ENCODE data around the gene HIPK2. TPM values are rescaled to one million over a fixed set of nuclear protein-coding genes. Genes with fewer than 3 reads are reported as not detected.

HIPK2 gene
- total RNA-seq, 1 donor from 2014 or later = 61.5 TPM

GRCh38 chr7:139811066-139811465 is 33.3 kb upstream of the HIPK2 start:
- peaks cover 5% of the 10 kb centered on the region for H3K4me1 Mint-ChIP-seq
- peaks cover 7% of the 10 kb centered on the region for H3K9me3 Mint-ChIP-seq

GRCh38 chr7:139808846-139809442 is 31.1 kb upstream of the HIPK2 start:
- Mint-ChIP-seq H3K4me3 (no peak overlapping the region), H3K27me3 (ENCODE audit: low read depth) (no peaks in the 10 kb centered on the region), H3K4me1 (peaks cover 5% of the 10 kb centered on the region), H3K9me3 (peaks cover 7% of the 10 kb centered on the region), H3K36me3 (ENCODE audit: low read depth) (peaks cover 12% of the 10 kb centered on the region), H3K27ac (ENCODE audit: unreplicated experiment) (no peak overlapping the region)
- TF ChIP-seq CTCF (conservative IDR thresholded peaks at IDR 0.05) = no peak
- DNase-seq (ENCODE audit: low read depth, low spot score) = no peak

More at GRCh38 chr7:139811066-139811465, 33.3 kb upstream of the HIPK2 start:
- no peak for TF ChIP-seq CTCF (conservative IDR thresholded peaks at IDR 0.05)
- H3K36me3 Mint-ChIP-seq (ENCODE audit: low read depth) = peaks cover 4% of the 10 kb centered on the region
- no peaks in the 10 kb centered on the region for H3K27me3 Mint-ChIP-seq (ENCODE audit: low read depth)
- DNase-seq (ENCODE audit: low read depth, low spot score) = no peak
- no peak overlapping the region for H3K27ac Mint-ChIP-seq (ENCODE audit: unreplicated experiment)
- H3K4me3 Mint-ChIP-seq = no peak overlapping the region

GRCh38 chr7:139808427-139808826 is 30.6 kb upstream of the HIPK2 start:
- no peak overlapping the region for H3K4me3 Mint-ChIP-seq
- peaks cover 7% of the 10 kb centered on the region for H3K9me3 Mint-ChIP-seq
- no peak overlapping the region for H3K27ac Mint-ChIP-seq (ENCODE audit: unreplicated experiment)
- no peak for TF ChIP-seq CTCF (conservative IDR thresholded peaks at IDR 0.05)
- DNase-seq (ENCODE audit: low read depth, low spot score) = no peak
- H3K27me3 Mint-ChIP-seq (ENCODE audit: low read depth) = no peaks in the 10 kb centered on the region
- peaks cover 12% of the 10 kb centered on the region for H3K36me3 Mint-ChIP-seq (ENCODE audit: low read depth)
- peaks cover 5% of the 10 kb centered on the region for H3K4me1 Mint-ChIP-seq

GRCh38 chr7:139807009-139807408 is 29.2 kb upstream of the HIPK2 start:
- no peak for DNase-seq (ENCODE audit: low read depth, low spot score)
- H3K4me3 Mint-ChIP-seq = no peak overlapping the region
- H3K27ac Mint-ChIP-seq (ENCODE audit: unreplicated experiment) = no peak overlapping the region

GRCh38 chr7:139804571-139804970 is 26.8 kb upstream of the HIPK2 start:
- no peak overlapping the region for H3K27ac Mint-ChIP-seq (ENCODE audit: unreplicated experiment)
- no peak for DNase-seq (ENCODE audit: low read depth, low spot score)
- peaks cover 15% of the 10 kb centered on the region for H3K9me3 Mint-ChIP-seq
- peaks cover 5% of the 10 kb centered on the region for H3K4me1 Mint-ChIP-seq
- H3K4me3 Mint-ChIP-seq = no peak overlapping the region
- no peaks in the 10 kb centered on the region for H3K27me3 Mint-ChIP-seq (ENCODE audit: low read depth)
- no peak for TF ChIP-seq CTCF (conservative IDR thresholded peaks at IDR 0.05)
- H3K36me3 Mint-ChIP-seq (ENCODE audit: low read depth) = peaks cover 27% of the 10 kb centered on the region

More at GRCh38 chr7:139807009-139807408, 29.2 kb upstream of the HIPK2 start:
- TF ChIP-seq CTCF (conservative IDR thresholded peaks at IDR 0.05) = no peak
- Mint-ChIP-seq H3K4me1 (peaks cover 5% of the 10 kb centered on the region), H3K27me3 (ENCODE audit: low read depth) (no peaks in the 10 kb centered on the region), H3K36me3 (ENCODE audit: low read depth) (peaks cover 22% of the 10 kb centered on the region), H3K9me3 (peaks cover 15% of the 10 kb centered on the region)
